PC-3 (cell line): Measurements from ENCODE around the gene NEDD4L.

Source experiments
- CTCF ChIP-seq: fragments of 300-600 bp; sonication (generic); conservative IDR thresholded peaks from 2 replicates; pipeline ENCODE4 v1.5.1; 2017; ENCODE audit warnings: antibody characterized with exemption, low read depth, mild to moderate bottlenecking, low read length
- EZH2 ChIP-seq: fragments of 300-600 bp; sonication (generic); IDR thresholded peaks from one replicate; pipeline ENCODE4 v1.6.1; 2017; ENCODE audit warnings: antibody characterized with exemption, mild to moderate bottlenecking, low read length; ENCODE audit not compliant: unreplicated experiment

- TF ChIP-seq CTCF, result no peak
- TF ChIP-seq EZH2, result no peak
Observed at GRCh38 chr18:58005885-58006523, 38.0 kb upstream of the NEDD4L start.
